RWPE1 (cell line): ENCODE results near the gene SPIB.

ENCODE experiments used
- CTCF ChIA-PET: fragments of 350-600 bp; sonication (Branson Sonifier 250); formaldehyde crosslinking; extraction: SDS; loops from one replicate; lab custom pipeline; 2021; lab: Yijun Ruan, JAX
- POLR2A ChIA-PET: fragments of 400-600 bp; formaldehyde crosslinking; extraction: SDS; loops from one replicate; lab custom pipeline; 2020; ENCODE audit warnings: antibody characterized with exemption; ENCODE audit not compliant: low non-redundant PET; lab: Yijun Ruan, JAX
- DNase-seq: peaks from one replicate; pipeline ENCODE4 v3.0.0; 2012; ENCODE audit warnings: low spot score
- H3K27ac ChIP-seq: fragments of 450-650 bp; 2 replicates; pipeline ENCODE4 v1.5.1; 2017
- CTCF ChIP-seq: fragments of 450-650 bp; conservative IDR thresholded peaks from 2 replicates; pipeline ENCODE4 v1.5.1; 2017; ENCODE audit warnings: low read depth, mild to moderate bottlenecking

Gene SPIB

GRCh38 chr19:50378863-50379236 lies 39.9 kb upstream of the SPIB start:
- DNase-seq: no peak
- ChIA-PET CTCF (no interaction called here), POLR2A (no interaction called here)
- TF ChIP-seq CTCF: no peak
- peak overlapping the region; percentile 3; the same call in 1 of the 2 replicates for H3K27ac ChIP-seq

DNA sequence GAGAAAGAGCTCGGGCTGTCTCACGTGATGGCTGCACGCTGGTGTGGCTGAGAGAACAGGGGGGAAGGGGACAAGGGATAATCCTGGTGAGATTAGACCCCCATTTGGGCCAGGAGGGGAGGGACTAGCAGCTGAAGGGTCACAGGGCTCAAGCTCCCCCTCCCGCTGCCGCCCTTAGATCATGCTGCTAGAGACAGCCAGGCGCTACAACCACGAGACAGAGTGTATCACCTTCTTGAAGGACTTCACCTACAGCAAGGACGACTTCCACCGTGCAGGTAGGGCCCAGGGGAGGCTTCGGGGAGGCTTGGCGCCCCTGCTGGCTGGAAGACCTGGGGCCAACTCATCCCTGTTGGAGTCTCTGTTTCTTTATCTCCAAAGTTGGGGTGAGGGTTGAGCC lies 39.1 kb upstream of the SPIB start:
- DNase-seq: no peak
- ChIA-PET CTCF (interaction anchor here (0.6 kb wide), 1 partner anchor 77 kb away, joined by 8 read pairs; no protein-coding TSS in a partner anchor), POLR2A (no interaction called here)
- H3K27ac ChIP-seq: no peak overlapping the region
- TF ChIP-seq CTCF: no peak

- POLR2A ChIA-PET: no interaction called here
Observed at GRCh38 chr19:50380137-50380536, 38.6 kb upstream of the SPIB start.

DNA sequence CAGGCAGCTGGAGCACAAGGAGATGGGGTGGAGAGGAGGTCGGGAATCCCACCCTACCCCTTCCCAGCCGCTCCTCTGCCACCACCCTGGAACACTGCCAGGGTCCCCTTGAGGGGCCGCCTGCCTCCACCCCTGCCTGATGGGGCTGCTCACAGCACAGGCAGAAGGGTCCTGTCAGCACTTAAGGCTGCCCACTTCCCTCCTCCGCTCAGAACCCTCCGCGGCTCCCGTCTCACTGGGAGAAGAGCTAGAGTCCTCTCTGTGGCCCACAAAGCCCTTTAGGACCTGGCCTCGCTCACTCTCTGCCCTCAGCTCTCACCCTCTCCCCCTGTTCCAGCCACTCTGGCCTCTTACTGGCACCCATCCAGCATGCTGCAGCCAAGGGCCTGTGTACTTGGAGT lies 38.0 kb upstream of the SPIB start:
- CTCF ChIA-PET: no interaction called here
- DNase-seq: no peak
- H3K27ac ChIP-seq: peak overlapping the region; percentile 34
- no peak for TF ChIP-seq CTCF
- POLR2A ChIA-PET: no interaction called here

More at GRCh38 chr19:50380137-50380536, 38.6 kb upstream of the SPIB start:
- no peak for TF ChIP-seq CTCF
- peak overlapping the region; percentile 34; the same call in 1 of the 2 replicates for H3K27ac ChIP-seq
- DNase-seq: no peak
- CTCF ChIA-PET: interaction anchor here (0.6 kb wide), 1 partner anchor 77 kb away, joined by 8 read pairs; no protein-coding TSS in a partner anchor

DNA sequence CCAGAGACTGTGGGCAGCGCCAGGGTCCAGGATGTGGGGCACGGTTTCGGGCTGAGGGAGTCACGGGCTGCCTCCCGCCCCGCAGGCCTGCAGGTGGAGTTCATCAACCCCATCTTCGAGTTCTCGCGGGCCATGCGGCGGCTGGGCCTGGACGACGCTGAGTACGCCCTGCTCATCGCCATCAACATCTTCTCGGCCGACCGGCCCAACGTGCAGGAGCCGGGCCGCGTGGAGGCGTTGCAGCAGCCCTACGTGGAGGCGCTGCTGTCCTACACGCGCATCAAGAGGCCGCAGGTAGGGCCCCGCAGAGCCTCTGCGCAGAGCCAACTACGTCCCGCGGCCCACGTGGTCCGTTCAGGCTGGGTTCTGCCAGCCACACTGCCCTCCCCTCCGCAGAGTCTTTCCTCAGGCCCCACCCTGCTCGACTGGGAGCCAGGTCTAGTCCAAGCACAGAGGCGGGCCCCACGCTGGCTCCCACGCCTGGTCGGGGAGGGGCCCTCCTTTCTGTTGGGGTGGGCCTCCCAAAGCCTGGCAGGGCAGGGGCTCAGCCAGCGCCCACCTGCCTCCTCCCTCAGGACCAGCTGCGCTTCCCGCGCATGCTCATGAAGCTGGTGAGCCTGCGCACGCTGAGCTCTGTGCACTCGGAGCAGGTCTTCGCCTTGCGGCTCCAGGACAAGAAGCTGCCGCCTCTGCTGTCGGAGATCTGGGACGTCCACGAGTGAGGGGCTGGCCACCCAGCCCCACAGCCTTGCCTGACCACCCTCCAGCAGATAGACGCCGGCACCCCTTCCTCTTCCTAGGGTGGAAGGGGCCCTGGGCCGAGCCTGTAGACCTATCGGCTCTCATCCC lies 36.6 kb upstream of the SPIB start:
- peak overlapping the region; percentile 83 for H3K27ac ChIP-seq
- ChIA-PET POLR2A (no interaction called here), CTCF (interaction anchor here (0.6 kb wide), 1 partner anchor 25 kb away, joined by 4 read pairs; no protein-coding TSS in a partner anchor)
- no peak for TF ChIP-seq CTCF
- no peak for DNase-seq

- DNase-seq: peak; percentile 19
- TF ChIP-seq CTCF: no peak
- CTCF ChIA-PET: no interaction called here
- H3K27ac ChIP-seq: peak overlapping the region; percentile 83
- POLR2A ChIA-PET: no interaction called here
Observed at GRCh38 chr19:50383001-50383851, 35.5 kb upstream of the SPIB start.
